ENCODE measurements around the gene IGFLR1. TPM values are rescaled to one million over a fixed set of nuclear protein-coding genes. Genes with fewer than 3 reads are reported as not detected.

Gene IGFLR1
- 10 to 100 TPM; 16.3 to 58.9 (median 29.3) TPM for total RNA-seq
- long read RNA-seq, partial matches to known transcripts, result 1 of 5 reads
- long read RNA-seq, other reads (novel, unspliced or antisense), result 3 of 5 reads

GRCh38 chr19:35742121-35742724, at the start of gene IGFLR1:
Gene IGFLR1 (minus strand): TSS chr19:35742452. CDS start chr19:35741180, 1,272 bp downstream.
- Histone ChIP-seq H3K36me3 (peaks cover 0 to 20% (median 0%) of the 10 kb centered on the region in 4 donors), H3K4me1 (peaks cover 0 to 30% (median 9%) of the 10 kb centered on the region in 4 donors), H3K27me3 (no peaks in the 10 kb centered on the region), H3K27ac (peak within 1 kb of the TSS; percentile 59 to 84 (median 72)), H3K4me3 (peak within 1 kb of the TSS; percentile 60 to 73 (median 66)), H3K9me3 (no peaks in the 10 kb centered on the region)
- 57% methylated on average over 9 of the region's 9 CpGs for WGBS (ENCODE audit: insufficient coverage, low coverage, low lambda C conversion rate, missing lambda C conversion rate)
- TF ChIP-seq POLR2A (IDR thresholded peaks at IDR 0.05) (peak; percentile 26), CTCF (IDR thresholded peaks at IDR 0.05) (no peak)
- intact Hi-C loops (cut with DNase I), result no loop called here
- ATAC-seq (no peak), DNase-seq (no peak)

GRCh38 chr19:35791814-35792279, 49.6 kb upstream of the IGFLR1 start:
- H3K27me3 ChIP-seq, result no peaks in the 10 kb centered on the region
- no peaks in the 10 kb centered on the region for H3K36me3 ChIP-seq
- DNase-seq, result no peak
- intact Hi-C loops (cut with DNase I), result no loop called here
- H3K9me3 ChIP-seq, result no peaks in the 10 kb centered on the region
- H3K4me1 ChIP-seq, result peaks cover 0 to 4% (median 0%) of the 10 kb centered on the region in 4 donors
- TF ChIP-seq CTCF (IDR thresholded peaks at IDR 0.05), result no peak
- TF ChIP-seq POLR2A (IDR thresholded peaks at IDR 0.05), result no peak
- 89% methylated on average over 5 of the region's 9 CpGs for WGBS (ENCODE audit: insufficient coverage, low coverage, low lambda C conversion rate, missing lambda C conversion rate)
- H3K27ac ChIP-seq, result no peak overlapping the region
- H3K4me3 ChIP-seq, result no peak overlapping the region
- ATAC-seq, result no peak

GRCh38 chr19:35790981-35791813, 48.9 kb upstream of the IGFLR1 start:
- H3K4me3 ChIP-seq, result no peak overlapping the region
- peaks cover 0 to 4% (median 0%) of the 10 kb centered on the region in 4 donors for H3K4me1 ChIP-seq
- DNase-seq (peak in 1 of 3 donors; percentile 48), ATAC-seq (peak in 3 of 4 donors; percentile 19 to 37 (median 20))
- no peak overlapping the region for H3K27ac ChIP-seq
- no peaks in the 10 kb centered on the region for H3K9me3 ChIP-seq
- intact Hi-C loops (cut with DNase I), result no loop called here
- no peaks in the 10 kb centered on the region for H3K36me3 ChIP-seq
- TF ChIP-seq POLR2A (IDR thresholded peaks at IDR 0.05) (no peak), CTCF (IDR thresholded peaks at IDR 0.05) (no peak)
- H3K27me3 ChIP-seq, result no peaks in the 10 kb centered on the region
- WGBS (ENCODE audit: insufficient coverage, low coverage, low lambda C conversion rate, missing lambda C conversion rate), result no CpG with 5 or more reads among the region's 20 CpGs

GRCh38 chr19:35789978-35790944, 48.0 kb upstream of the IGFLR1 start:
- intact Hi-C loops (cut with DNase I), result no loop called here
- H3K4me3 ChIP-seq, result no peak overlapping the region
- TF ChIP-seq CTCF (IDR thresholded peaks at IDR 0.05) (no peak), POLR2A (IDR thresholded peaks at IDR 0.05) (no peak)
- peaks cover 0 to 4% (median 0%) of the 10 kb centered on the region in 4 donors for H3K4me1 ChIP-seq
- 86% methylated on average over 1 of the region's 19 CpGs for WGBS (ENCODE audit: insufficient coverage, low coverage, low lambda C conversion rate, missing lambda C conversion rate)
- no peaks in the 10 kb centered on the region for H3K9me3 ChIP-seq
- H3K36me3 ChIP-seq, result no peaks in the 10 kb centered on the region
- ATAC-seq, result no peak
- DNase-seq, result peak in 1 of 3 donors; percentile 41
- no peak overlapping the region for H3K27ac ChIP-seq
- H3K27me3 ChIP-seq, result no peaks in the 10 kb centered on the region
